GM06990 (cell line): ENCODE results near the gene LDLR.

Experiments used
- DNase-seq: peaks from one replicate; pipeline ENCODE4 v3.0.0-alpha.2; 2011; ENCODE audit not compliant: insufficient read length; ENCODE audit errors: extremely low read depth
- H3K27me3 ChIP-seq: replicated peaks from 2 replicates; pipeline ENCODE4 v1.6.0; 2011; ENCODE audit warnings: low read length; ENCODE audit not compliant: control insufficient read depth, insufficient read depth
- H3K36me3 ChIP-seq: 2 replicates; pipeline ENCODE4 v1.5.1; 2011; ENCODE audit warnings: low read length; ENCODE audit not compliant: control insufficient read depth, insufficient read depth
- H3K4me3 ChIP-seq: replicated peaks from 2 replicates; pipeline ENCODE4 v1.5.1; 2011; ENCODE audit warnings: low read depth, mild to moderate bottlenecking, control low read depth, low read length
- CTCF ChIP-seq: IDR thresholded peaks from 2 replicates; pipeline ENCODE4 v1.5.1; 2011; ENCODE audit warnings: low read length, control low read depth, mild to moderate bottlenecking, inconsistent platforms; ENCODE audit not compliant: insufficient read depth, poor library complexity, severe bottlenecking

LDLR gene

GRCh38 chr19:11089254-11090013 is at the start of gene LDLR:
Gene LDLR (plus strand): TSS chr19:11089463. CDS start chr19:11089549, 86 bp downstream.
- peak within 1 kb of the TSS; percentile 89 for H3K4me3 ChIP-seq
- H3K27me3 ChIP-seq, result no peaks in the 10 kb centered on the region
- peaks cover 3% of the 10 kb centered on the region for H3K36me3 ChIP-seq
- peak; percentile 77 for DNase-seq
- no peak for TF ChIP-seq CTCF

- TF ChIP-seq CTCF, result no peak
- H3K36me3 ChIP-seq, result peaks cover 19% of the 10 kb centered on the region
- no peak for DNase-seq
These were observed 48.1 kb upstream of the LDLR start for GRCh38 chr19:11041194-11041593.

GRCh38 chr19:11041966-11042627 is 47.2 kb upstream of the LDLR start:
- Histone ChIP-seq H3K27me3 (no peaks in the 10 kb centered on the region), H3K36me3 (peaks cover 17% of the 10 kb centered on the region), H3K4me3 (no peak overlapping the region)
- DNase-seq, result no peak
- no peak for TF ChIP-seq CTCF

More at GRCh38 chr19:11041194-11041593, 48.1 kb upstream of the LDLR start:
- H3K4me3 ChIP-seq, result no peak overlapping the region
- no peaks in the 10 kb centered on the region for H3K27me3 ChIP-seq

- H3K27me3 ChIP-seq, result no peaks in the 10 kb centered on the region
- peaks cover 14% of the 10 kb centered on the region for H3K36me3 ChIP-seq
- TF ChIP-seq CTCF, result no peak
- no peak overlapping the region for H3K4me3 ChIP-seq
- no peak for DNase-seq
These were observed 44.8 kb upstream of the LDLR start for GRCh38 chr19:11044431-11044830.

GRCh38 chr19:11045536-11045935 is 43.7 kb upstream of the LDLR start:
- DNase-seq, result no peak
- H3K36me3 ChIP-seq, result peaks cover 16% of the 10 kb centered on the region
- no peak for TF ChIP-seq CTCF
- H3K27me3 ChIP-seq, result no peaks in the 10 kb centered on the region
- H3K4me3 ChIP-seq, result no peak overlapping the region
